GM13976 (cell line): Measurements from ENCODE around the gene SMYD3.

Source experiments
- DNase-seq: peaks from one replicate; pipeline ENCODE4 v3.0.0; 2012; ENCODE audit warnings: low spot score
- in situ Hi-C: fragments of 300-500 bp; cut with MboI; formaldehyde crosslinking; loops from one replicate; pipeline ENCODE4 v1.12.0; 2022; ENCODE audit warnings: low sequenced_read_pairs, mixed read lengths, inconsistent platforms; ENCODE audit not compliant: unreplicated experiment
- TF ChIP-seq, protein P1 (sequence below): IDR thresholded peaks from 2 replicates; pipeline ENCODE4 v1.5.1; 2012; ENCODE audit warnings: borderline replicate concordance, mild to moderate bottlenecking; ENCODE audit not compliant: insufficient read depth; ENCODE audit errors: extremely low read depth, missing control alignments, control extremely low read depth

SMYD3 gene

DNA sequence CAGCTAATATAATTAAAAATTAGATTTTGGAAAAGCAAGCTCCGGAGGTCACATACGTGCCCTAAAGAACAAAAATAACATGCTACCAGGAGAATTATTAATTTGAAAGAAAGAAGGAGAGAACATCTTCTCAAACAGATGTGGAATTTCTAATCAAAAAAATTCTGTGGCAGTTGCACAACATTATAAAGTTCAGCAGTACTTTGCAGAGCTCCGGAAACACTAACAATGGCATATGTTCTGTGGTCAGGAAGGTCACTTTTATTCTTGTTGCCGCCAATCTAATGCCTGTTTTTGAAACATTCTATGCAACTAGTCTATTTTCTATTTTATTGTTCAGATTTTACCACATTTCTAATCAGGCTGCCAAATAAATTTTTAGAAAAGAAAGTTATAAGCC is 186.8 kb downstream of the SMYD3 start:
- no peak for DNase-seq
- in situ Hi-C loops = no loop called here
- TF ChIP-seq, protein P1, sequence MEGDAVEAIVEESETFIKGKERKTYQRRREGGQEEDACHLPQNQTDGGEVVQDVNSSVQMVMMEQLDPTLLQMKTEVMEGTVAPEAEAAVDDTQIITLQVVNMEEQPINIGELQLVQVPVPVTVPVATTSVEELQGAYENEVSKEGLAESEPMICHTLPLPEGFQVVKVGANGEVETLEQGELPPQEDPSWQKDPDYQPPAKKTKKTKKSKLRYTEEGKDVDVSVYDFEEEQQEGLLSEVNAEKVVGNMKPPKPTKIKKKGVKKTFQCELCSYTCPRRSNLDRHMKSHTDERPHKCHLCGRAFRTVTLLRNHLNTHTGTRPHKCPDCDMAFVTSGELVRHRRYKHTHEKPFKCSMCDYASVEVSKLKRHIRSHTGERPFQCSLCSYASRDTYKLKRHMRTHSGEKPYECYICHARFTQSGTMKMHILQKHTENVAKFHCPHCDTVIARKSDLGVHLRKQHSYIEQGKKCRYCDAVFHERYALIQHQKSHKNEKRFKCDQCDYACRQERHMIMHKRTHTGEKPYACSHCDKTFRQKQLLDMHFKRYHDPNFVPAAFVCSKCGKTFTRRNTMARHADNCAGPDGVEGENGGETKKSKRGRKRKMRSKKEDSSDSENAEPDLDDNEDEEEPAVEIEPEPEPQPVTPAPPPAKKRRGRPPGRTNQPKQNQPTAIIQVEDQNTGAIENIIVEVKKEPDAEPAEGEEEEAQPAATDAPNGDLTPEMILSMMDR = no peak

DNA sequence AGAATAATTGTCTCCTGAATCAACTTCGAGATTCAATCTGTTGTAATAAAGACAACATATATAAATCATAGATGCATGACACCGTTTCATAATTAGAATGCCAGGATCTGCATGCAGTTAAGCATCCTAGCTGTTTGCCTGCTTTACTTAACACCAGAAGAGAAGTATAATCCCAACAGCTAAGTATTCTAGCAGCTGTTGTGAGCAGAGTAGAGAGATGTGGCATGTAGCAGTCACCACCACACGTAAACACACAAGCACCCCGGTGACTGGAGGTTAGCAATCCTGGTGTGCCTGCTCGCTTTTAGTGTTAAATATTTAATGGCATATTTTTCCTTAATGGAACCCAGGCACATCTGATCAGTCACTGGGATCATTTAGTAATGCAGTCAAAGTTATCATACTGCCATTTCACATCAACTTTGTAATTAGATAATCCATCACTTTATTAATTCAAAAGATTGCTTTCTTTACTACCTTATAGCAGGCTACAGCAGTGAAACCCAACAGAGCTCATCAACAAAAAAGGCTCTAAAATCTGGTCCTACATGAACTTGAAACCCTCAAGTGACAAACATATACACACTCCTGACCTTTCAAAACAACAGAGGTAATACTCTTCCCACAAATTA is 187.9 kb downstream of the SMYD3 start:
- in situ Hi-C loops = no loop called here
- TF ChIP-seq, protein P1 = no peak
- no peak for DNase-seq

DNA sequence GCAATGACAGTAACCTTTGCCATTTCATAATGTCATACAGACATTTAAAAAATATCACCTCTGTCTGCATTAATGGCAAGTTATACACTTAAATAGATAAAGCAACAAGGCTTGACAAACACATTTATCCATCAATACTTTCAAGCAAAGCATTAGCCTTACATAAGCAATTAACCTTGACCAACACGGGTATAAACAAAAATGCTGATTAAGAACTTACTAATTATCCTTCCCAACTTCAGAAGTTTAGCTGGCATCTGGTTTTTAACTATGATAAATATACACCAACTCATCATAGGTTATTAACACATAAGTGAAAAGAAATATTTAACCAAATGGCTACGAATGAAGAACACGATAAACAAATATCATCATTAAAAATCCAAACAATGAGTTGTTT is 188.5 kb downstream of the SMYD3 start:
- TF ChIP-seq, protein P1 = no peak
- no peak for DNase-seq
- in situ Hi-C loops = no loop called here

DNA sequence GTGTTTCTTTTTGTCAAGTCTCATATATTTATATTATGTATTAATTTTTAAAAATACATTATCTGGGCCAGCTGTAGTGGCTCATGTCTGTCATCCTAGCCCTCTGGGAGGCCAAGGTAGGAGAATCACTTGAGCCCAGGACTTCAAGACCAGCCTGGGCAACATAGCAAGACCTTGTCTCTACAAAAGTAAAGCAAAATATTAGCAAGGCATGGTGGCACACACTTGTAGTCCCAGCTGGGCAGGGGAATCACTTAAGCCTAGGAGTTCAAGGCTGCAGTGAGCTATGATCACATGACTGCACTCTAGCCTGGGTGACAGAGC is 189.1 kb downstream of the SMYD3 start:
- no peak for DNase-seq
- in situ Hi-C loops = no loop called here
- TF ChIP-seq, protein P1 = no peak

DNA sequence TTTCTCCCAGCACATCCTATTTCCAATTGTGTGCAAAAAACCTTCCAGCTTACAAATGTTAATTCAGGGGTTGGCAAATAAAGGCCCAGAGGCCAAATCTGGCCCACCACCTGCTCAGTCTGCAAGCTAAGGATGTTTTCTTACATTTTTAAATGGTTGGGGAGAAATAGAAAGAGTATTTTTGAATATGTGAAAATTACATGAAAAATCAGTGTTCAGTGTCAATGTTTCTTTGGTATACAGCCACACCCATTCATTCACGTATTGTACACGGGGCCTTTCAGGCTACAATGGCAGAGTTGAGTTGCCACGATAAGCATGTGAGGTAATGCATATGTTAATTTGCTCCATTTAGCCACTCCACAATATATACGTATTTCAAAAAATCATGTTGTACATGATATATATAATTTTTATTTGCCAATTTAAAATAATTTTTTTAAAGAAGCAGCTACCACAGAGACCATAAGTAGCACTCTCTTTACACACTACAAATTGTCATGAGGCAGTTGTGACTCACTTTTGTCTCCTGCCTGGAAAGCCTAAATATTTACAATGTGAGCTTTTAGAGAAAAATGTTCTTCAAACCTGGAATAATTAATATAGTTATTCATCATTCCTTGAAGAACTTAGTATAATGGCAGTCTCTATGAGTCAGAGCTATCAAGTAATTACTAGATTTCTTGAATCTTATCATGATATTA is 189.6 kb downstream of the SMYD3 start:
- TF ChIP-seq, protein P1 = no peak
- in situ Hi-C loops = no loop called here
- no peak for DNase-seq

DNA sequence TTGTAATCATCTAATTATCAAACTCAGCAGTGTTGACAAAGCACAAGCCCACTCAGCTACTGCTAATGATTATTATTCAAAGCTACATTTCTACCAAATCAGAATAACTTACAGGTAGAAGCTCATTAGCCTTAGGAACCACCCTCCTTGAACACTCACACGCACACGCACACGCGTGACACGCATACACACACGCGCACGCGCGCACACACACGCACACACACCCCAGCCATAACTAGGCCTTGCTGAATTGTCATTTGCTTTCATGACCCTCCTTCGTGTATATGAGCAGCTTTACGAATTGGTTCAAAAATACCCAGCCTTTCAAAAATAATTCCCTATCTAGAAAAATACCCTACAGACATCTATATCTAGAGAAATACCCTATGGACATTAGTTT is 195.6 kb downstream of the SMYD3 start:
- in situ Hi-C loops = no loop called here
- DNase-seq = no peak
- TF ChIP-seq, protein P1 = no peak
